Measurements from ENCODE around the gene CNPY2. TPM values are rescaled to one million over a fixed set of nuclear protein-coding genes. Genes with fewer than 3 reads are reported as not detected.
A peak's percentile ranks its signal among the peaks of the same experiment; 100 is the strongest.
"Not testable (repeated sequence)": the region's sequence is repeated elsewhere in the genome, so short reads cannot be mapped to it uniquely, and the experiment has no call there.

Gene CNPY2
- 88.1 TPM for polyA plus RNA-seq (2013, experiment 1 of 2; ENCODE audit: insufficient read length)
- polyA plus RNA-seq (2013, experiment 2 of 2; ENCODE audit: insufficient read length) = 90.2 TPM

DNA sequence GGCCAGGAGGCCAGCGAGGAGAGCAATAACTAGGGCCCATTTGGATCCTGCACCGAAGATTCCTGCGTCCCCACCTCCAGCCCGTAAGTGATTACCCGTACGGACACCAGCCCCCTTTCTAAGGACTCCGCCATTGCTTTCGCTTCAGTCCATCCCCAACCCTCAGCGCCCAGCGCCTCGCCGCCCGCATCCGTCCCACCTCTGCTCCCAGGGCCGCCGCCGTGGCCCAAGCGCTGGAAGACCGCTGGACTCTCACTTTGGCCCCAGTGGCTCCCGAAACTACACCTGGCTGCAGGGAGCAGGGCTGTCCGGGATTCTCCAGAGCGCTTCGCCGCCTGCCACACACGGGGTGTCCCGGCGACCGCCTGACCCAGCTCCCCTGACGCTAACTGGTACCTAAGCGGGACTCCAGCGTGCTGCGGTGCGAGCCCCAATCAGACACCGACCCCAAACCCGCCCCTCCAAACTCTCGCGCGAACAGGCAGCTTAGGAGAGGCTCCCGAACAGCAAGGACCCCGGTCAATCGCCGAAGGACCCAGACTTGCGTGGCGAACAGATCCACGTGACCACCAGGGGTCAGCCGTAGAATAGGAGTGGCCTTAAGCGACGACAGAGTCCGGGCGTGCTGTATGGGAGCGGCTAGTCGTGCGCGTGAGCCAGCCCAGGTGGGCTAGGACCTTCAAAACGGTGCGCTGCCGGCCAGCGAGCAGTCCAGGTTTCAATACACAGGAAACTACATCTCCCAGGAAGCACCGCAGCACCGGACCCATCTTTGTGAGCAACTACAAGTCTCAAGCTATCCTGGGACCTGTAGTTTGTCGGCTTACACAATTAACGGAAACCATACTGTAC is at the start of gene CNPY2:
Gene CNPY2, minus strand, starts transcription at position 367 of the 852 bp plus-strand sequence. CDS start 771 bp downstream, outside the sequence.
- DNase-seq = peak; percentile 97

GRCh38 chr12:56362130-56363059 is 46.6 kb upstream of the CNPY2 start, which contains the start of gene APOF:
TSS of gene APOF (minus strand) at chr12:56362857. CDS start at chr12:56362745, 112 bp downstream.
- DNase-seq = no peak

GRCh38 chr12:56361487-56362129 is 45.8 kb upstream of the CNPY2 start:
- DNase-seq = no peak

- peak; percentile 100 for DNase-seq
These were observed 44.3 kb upstream of the CNPY2 start, which contains the start of gene STAT2 for GRCh38 chr12:56359851-56360767. TSS of gene STAT2 (minus strand) at chr12:56360107. CDS start at chr12:56356571, 3,536 bp downstream.

DNA sequence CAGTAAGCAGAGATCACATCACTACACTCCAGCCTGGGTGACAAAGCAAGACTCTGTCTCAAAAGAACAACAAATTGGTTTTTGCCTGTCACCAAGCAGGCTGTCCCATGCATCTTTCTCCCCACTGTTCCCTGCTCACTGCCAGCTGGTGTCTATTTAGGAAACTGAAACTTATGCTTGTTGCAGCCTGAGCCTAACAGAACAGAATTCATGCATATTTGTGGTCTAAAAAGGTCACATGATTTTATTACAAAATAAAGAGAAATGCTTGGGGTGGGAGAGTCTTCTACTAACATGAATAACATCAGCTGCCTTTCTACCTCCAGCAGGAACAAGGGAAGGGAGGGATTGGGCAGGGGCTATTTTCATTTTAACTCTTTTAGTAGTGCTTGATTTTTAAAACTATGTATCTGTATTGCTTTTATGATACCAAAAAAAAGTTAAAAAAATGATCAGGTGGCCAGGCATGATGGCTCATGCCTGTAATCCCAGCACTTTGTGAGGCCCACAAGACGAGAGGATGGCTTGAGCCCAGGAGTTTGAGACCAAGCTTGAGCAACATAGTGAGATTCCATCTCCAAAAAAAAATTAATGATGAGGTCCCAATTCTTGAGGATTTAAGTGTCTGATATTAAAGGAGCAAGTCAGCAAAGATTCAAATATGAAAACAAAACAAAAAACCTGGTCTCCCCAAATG is 43.2 kb upstream of the CNPY2 start:
- DNase-seq = peak; percentile 88

GRCh38 chr12:56351325-56351724 is 35.5 kb upstream of the CNPY2 start:
- no peak for DNase-seq

DNA sequence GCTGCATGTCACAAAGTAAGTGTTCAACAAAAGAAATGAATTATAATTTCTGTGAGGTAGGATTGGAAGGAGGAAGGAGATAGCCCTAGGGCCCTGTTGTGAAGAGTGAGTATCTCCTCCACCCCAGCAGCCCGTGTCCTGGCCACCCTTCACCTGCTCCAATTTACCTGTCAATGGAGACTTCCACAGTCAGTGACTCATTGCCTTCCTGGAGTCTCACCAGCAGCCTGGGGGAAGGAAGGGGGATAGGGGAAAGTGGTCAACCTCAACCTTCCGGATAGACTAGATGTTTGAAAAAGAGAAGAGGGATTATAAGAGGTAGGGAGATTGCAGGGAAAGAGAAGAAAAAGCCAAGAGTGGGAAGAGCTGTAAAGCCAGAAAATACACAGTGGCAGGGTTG is 34.9 kb upstream of the CNPY2 start:
- no peak for DNase-seq

DNA sequence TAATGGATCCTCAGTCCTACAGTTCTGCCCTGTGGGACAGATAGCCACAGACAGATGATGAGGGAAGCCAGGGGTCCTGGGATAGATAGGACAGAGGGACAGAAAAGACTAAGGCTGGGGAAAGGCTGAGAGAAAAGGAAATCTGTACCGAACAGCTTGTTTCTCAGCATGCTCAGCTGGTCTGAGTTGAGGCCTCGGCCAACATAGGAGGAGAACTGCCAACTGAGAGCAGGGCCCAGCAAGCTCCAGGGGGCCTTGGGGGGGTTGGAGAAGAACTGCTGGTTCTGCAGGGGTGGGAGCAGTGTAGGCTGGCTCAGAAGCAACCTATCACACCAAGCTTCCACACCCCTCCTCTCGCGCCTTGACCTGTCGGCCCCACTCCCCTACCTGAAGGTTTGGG is 33.0 kb upstream of the CNPY2 start:
- DNase-seq = no peak

GRCh38 chr12:56347255-56347654 is 31.5 kb upstream of the CNPY2 start:
- DNase-seq = not testable (repeated sequence)

- DNase-seq = no peak
These were observed 30.9 kb upstream of the CNPY2 start for GRCh38 chr12:56346675-56347074.

DNA sequence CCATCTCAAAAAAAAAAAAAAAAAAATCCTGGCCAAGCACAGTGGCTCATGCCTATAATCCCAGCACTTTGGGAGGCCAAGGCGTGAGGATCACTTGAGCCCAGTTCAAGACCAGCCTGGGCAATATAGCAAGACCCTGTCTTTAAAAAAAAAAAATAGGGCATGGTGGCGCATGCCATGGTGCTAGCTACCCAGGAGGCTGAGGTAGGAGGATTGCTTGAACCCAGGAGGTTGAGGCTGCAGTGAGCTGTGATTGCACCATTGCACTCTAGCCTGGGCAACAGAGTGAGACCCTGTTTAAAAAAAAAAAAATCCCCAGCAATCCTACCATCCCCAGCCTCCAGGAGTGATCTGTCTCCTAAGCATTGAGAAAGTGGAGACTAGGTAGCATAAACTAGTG is 26.5 kb upstream of the CNPY2 start:
- not testable (repeated sequence) for DNase-seq

DNA sequence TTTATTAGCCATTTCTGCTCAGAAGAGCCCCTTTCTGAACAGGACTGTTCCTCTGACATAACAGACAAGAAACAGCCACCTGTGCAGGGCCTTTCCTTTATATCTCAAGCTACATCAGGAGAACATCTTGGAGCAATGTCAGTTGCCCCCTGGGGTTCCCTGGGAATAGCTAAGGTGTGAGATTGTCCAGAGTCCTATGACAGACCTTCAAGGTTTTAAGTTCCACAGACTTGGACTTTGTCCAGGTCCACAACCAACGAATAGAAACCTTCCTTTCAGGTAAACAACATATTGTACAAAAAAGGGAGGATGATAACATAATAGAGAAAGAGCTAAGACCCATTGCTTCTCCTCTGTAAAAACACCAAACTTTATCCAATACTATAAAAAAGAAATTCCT is 25.8 kb upstream of the CNPY2 start:
- DNase-seq = no peak

DNA sequence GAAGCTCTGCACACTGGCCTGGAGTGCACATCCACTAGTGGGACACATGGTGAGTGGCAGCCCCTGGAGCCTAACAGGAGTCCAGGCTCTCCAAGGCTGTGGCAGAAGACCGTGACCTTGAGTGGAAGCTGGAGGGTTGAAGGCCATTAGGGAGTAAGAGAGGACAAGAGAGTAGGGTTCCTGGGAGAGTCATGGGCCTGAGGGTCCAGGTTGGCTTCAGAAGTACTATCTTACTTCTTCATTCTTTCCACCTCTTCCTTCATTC is 23.3 kb upstream of the CNPY2 start:
- no peak for DNase-seq

- no peak for DNase-seq
These were observed 22.7 kb upstream of the CNPY2 start, which contains the start of gene IL23A for GRCh38 chr12:56338308-56339157. TSS of gene IL23A (plus strand) at chr12:56338884. CDS start at chr12:56339045, 161 bp downstream.

DNA sequence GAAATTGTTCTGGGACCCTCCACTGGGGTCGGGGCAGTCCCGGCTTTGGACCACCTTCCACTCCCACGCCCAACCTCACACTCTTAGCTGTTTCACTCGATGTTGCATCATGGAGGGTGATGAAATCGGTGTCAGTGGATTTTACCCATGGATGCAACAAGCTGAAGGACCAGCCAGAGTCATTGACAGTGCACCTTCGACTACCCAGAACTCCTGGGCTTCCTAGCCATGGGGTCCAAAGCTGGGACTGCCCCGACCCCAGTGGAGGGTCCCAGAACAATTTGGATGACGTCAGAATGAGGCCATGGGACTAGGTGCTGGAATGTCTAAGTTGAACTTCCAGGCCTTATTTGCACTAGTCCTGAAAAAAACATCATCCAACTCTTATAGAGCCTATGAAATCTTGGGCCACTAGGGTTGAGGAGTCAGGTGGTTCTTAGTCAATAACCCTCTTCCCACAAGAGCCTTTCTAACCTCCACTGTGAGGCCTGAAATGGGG is 22.0 kb upstream of the CNPY2 start:
- DNase-seq = no peak

- no peak for DNase-seq
These were observed 20.8 kb upstream of the CNPY2 start for GRCh38 chr12:56336361-56337167.

DNA sequence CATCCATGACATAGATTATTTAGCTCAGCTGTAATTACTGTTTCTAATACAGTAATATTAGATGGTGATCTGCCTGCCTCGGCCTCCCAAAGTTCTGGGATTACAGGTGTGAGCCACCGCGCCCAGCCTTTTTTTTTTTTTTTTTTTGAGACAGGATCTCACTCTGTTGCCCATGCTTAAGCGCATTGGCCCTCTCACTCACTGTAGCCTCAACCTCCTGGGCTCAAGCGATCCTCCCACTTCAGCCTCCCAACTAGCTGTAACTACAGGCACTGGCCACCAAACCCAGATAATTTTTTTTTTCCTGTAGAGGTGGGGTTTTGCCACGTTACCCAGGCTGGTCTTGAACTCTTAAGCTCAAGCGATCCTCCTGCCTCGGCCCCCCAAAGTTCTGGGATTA is 19.7 kb upstream of the CNPY2 start:
- DNase-seq = not testable (repeated sequence)

GRCh38 chr12:56334490-56334793 is 18.7 kb upstream of the CNPY2 start:
- DNase-seq = no peak
